Upper lobe of right lung (tissue), 1 donor: Measurements from ENCODE around the gene RNF144A. TPM values are rescaled to one million over a fixed set of nuclear protein-coding genes. Genes with fewer than 3 reads are reported as not detected.

Source experiments
- ATAC-seq: fragments of 200-7000 bp; cut with Tn5 transposase; one replicate; pipeline ENCODE4 v1.9.1; 2020; ENCODE audit warnings: mild to moderate bottlenecking, moderate library complexity
- DNase-seq: peaks from one replicate; pipeline ENCODE4 v3.0.0-alpha.2; 2020
- H3K27ac ChIP-seq: fragments of 200-600 bp; one replicate; pipeline ENCODE4 v1.8.0; 2022
- H3K27me3 ChIP-seq: fragments of 200-600 bp; one replicate; pipeline ENCODE4 v1.8.0; 2022; ENCODE audit warnings: mild to moderate bottlenecking
- H3K36me3 ChIP-seq: fragments of 200-600 bp; one replicate; pipeline ENCODE4 v1.8.0; 2022
- H3K4me1 ChIP-seq: fragments of 200-600 bp; one replicate; pipeline ENCODE4 v1.8.0; 2022
- H3K4me3 ChIP-seq: fragments of 200-600 bp; one replicate; pipeline ENCODE4 v1.8.0; 2022; ENCODE audit warnings: mild to moderate bottlenecking
- H3K9me3 ChIP-seq: fragments of 200-600 bp; one replicate; pipeline ENCODE4 v1.8.0; 2022
- CTCF ChIP-seq: fragments of 200-600 bp; IDR thresholded peaks from one replicate; pipeline ENCODE4 v1.8.0; 2022; ENCODE audit warnings: antibody characterized with exemption
- intact Hi-C: fragments of 100-400 bp; cut with DNase I; formaldehyde crosslinking; loops from one replicate; pipeline ENCODE4 v1.11.0; 2022
- total RNA-seq: library from RNA; stranded (reverse); fragmentation: NEBNext Ultra II Directional; extraction: Animal tissue kit (Norgen Biotek cat#: 25700); gene quantifications from one replicate; pipeline ENCODE4 v1.2.1, GENCODE V29; 2021
- donor health status: DM: no; HTN: yes; CAD: no; lungs with severe emphysema.

RNF144A gene
- total RNA-seq, 1 donor from 2014 or later = 16.0 TPM

- no peak for ATAC-seq
- no peak for TF ChIP-seq CTCF
- Histone ChIP-seq H3K27me3 (no peaks in the 10 kb centered on the region), H3K27ac (no peak overlapping the region), H3K36me3 (no peaks in the 10 kb centered on the region), H3K4me1 (peaks cover 5% of the 10 kb centered on the region), H3K4me3 (no peak overlapping the region), H3K9me3 (no peaks in the 10 kb centered on the region)
- intact Hi-C loops = no loop called here
- no peak for DNase-seq
Measured at GRCh38 chr2:6883448-6884122, 33.6 kb upstream of the RNF144A start.

GRCh38 chr2:6885551-6885950 lies 31.7 kb upstream of the RNF144A start:
- no peak for ATAC-seq
- no peaks in the 10 kb centered on the region for H3K27me3 ChIP-seq
- H3K27ac ChIP-seq = no peak overlapping the region
- no peak for DNase-seq
- H3K4me3 ChIP-seq = no peak overlapping the region
- intact Hi-C loops = no loop called here
- TF ChIP-seq CTCF = no peak
- H3K9me3 ChIP-seq = no peaks in the 10 kb centered on the region
- no peaks in the 10 kb centered on the region for H3K36me3 ChIP-seq
- no peaks in the 10 kb centered on the region for H3K4me1 ChIP-seq

GRCh38 chr2:6885968-6886367 lies 31.2 kb upstream of the RNF144A start:
- DNase-seq = no peak
- Histone ChIP-seq H3K27ac (no peak overlapping the region), H3K36me3 (no peaks in the 10 kb centered on the region), H3K27me3 (no peaks in the 10 kb centered on the region), H3K4me3 (no peak overlapping the region), H3K9me3 (no peaks in the 10 kb centered on the region), H3K4me1 (no peaks in the 10 kb centered on the region)
- no peak for ATAC-seq
- intact Hi-C loops = no loop called here
- TF ChIP-seq CTCF = no peak

GRCh38 chr2:6887751-6888192 lies 29.4 kb upstream of the RNF144A start:
- DNase-seq (no peak), ATAC-seq (no peak)
- no peaks in the 10 kb centered on the region for H3K36me3 ChIP-seq
- H3K4me3 ChIP-seq = no peak overlapping the region
- TF ChIP-seq CTCF = no peak
- H3K27ac ChIP-seq = no peak overlapping the region
- no peaks in the 10 kb centered on the region for H3K4me1 ChIP-seq
- no peaks in the 10 kb centered on the region for H3K9me3 ChIP-seq
- intact Hi-C loops = no loop called here
- H3K27me3 ChIP-seq = no peaks in the 10 kb centered on the region

- DNase-seq (no peak), ATAC-seq (no peak)
- no peak for TF ChIP-seq CTCF
- H3K36me3 ChIP-seq = no peaks in the 10 kb centered on the region
- no peaks in the 10 kb centered on the region for H3K27me3 ChIP-seq
- no peak overlapping the region for H3K4me3 ChIP-seq
- no peaks in the 10 kb centered on the region for H3K4me1 ChIP-seq
- intact Hi-C loops = no loop called here
- H3K9me3 ChIP-seq = no peaks in the 10 kb centered on the region
- H3K27ac ChIP-seq = no peak overlapping the region
Measured at GRCh38 chr2:6888724-6889123, 28.5 kb upstream of the RNF144A start.
